Thyroid gland (tissue), 4 donors: ENCODE data around the gene EBF3. TPM values are rescaled to one million over a fixed set of nuclear protein-coding genes. Genes with fewer than 3 reads are reported as not detected.

Experiments
- DNase-seq, 2 donors: peaks; one replicate each; pipeline ENCODE4 v3.0.0-alpha.2; 2019
- H3K27ac ChIP-seq, 3 donors: fragments of 200-600 bp; sonication (generic); 1 replicate in 2 of 3; 2 replicates in 1 of 3; pipeline ENCODE4 v1.5.1; 2016 to 2019; ENCODE audit warnings: mild to moderate bottlenecking in 1 of 3, moderate library complexity in 1 of 3
- H3K27me3 ChIP-seq: fragments of 200-600 bp; sonication (generic); one replicate; pipeline ENCODE4 v1.5.1; 2019
- H3K36me3 ChIP-seq, 2 donors: fragments of 200-600 bp; sonication (generic); one replicate each; pipeline ENCODE4 v1.5.1; 2016 to 2019
- H3K4me1 ChIP-seq, 2 donors: fragments of 200-600 bp; sonication (generic); one replicate each; pipeline ENCODE4 v1.5.1; 2017 to 2019
- H3K4me3 ChIP-seq, 3 donors: fragments of 200-600 bp; sonication (generic); replicated peaks in 1 of 3; 1 replicate in 2 of 3; 2 replicates in 1 of 3; pipeline ENCODE4 v1.5.1; 2016; ENCODE audit warnings: mild to moderate bottlenecking in 1 of 3
- H3K9me3 ChIP-seq: fragments of 200-600 bp; sonication (generic); one replicate; pipeline ENCODE4 v1.5.1; 2017
- CTCF ChIP-seq, 6 experiments: fragments of 200-600 bp in 3 of 6; fragments of 450-650 bp in 3 of 6; sonication (generic) in 3 of 6; IDR thresholded peaks; one replicate each; pipeline ENCODE4 v1.5.1; 2016 to 2019; ENCODE audit warnings: antibody characterized with exemption in 6 of 6, mild to moderate bottlenecking in 2 of 6, inconsistent platforms in 1 of 6, moderate library complexity in 1 of 6
- POLR2A ChIP-seq, 2 donors: fragments of 450-650 bp; IDR thresholded peaks; one replicate each; pipeline ENCODE4 v1.6.1; 2017; ENCODE audit warnings: antibody characterized with exemption in 2 of 2, mild to moderate bottlenecking in 2 of 2, moderate library complexity in 1 of 2
- WGBS, 2 donors: methylation state at CpG; one replicate each; pipeline ENCODE4 v1.1.5; 2017; 5-methylcytosine and 5-hydroxymethylcytosine counted together
- intact Hi-C: fragments of 100-400 bp; cut with DNase I; formaldehyde crosslinking; loops from one replicate; pipeline ENCODE4 v1.15.1; 2023
- total RNA-seq, 4 donors: library from RNA; depleted of rRNA; stranded (reverse); fragments of >200 nt; gene quantifications; one replicate each; pipeline ENCODE4 v1.2.3, GENCODE V29; 2016

The EBF3 gene
- total RNA-seq, 4 donors from 2014 or later = 6.8 to 12.5 (median 8.8) TPM

- no peak for DNase-seq
- Histone ChIP-seq H3K9me3 (no peaks in the 10 kb centered on the region), H3K4me3 (no peak overlapping the region), H3K27ac (no peak overlapping the region), H3K36me3 (no peaks in the 10 kb centered on the region), H3K4me1 (no peaks in the 10 kb centered on the region), H3K27me3 (no peaks in the 10 kb centered on the region)
- TF ChIP-seq CTCF (IDR thresholded peaks at IDR 0.05) (no peak), POLR2A (IDR thresholded peaks at IDR 0.05) (no peak)
- WGBS, 2 donors = 84 to 89% methylated on average over 5 of the region's 5 CpGs
- intact Hi-C loops = no loop called here
These were observed 87.2 kb downstream of the EBF3 start for GRCh38 chr10:129876838-129877237.

- H3K27me3 ChIP-seq = no peaks in the 10 kb centered on the region
- H3K4me1 ChIP-seq = no peaks in the 10 kb centered on the region
- no peak for DNase-seq
- intact Hi-C loops = no loop called here
- H3K4me3 ChIP-seq = no peak overlapping the region
- no peaks in the 10 kb centered on the region for H3K36me3 ChIP-seq
- H3K27ac ChIP-seq = no peak overlapping the region
- TF ChIP-seq CTCF (IDR thresholded peaks at IDR 0.05) (no peak), POLR2A (IDR thresholded peaks at IDR 0.05) (no peak)
- H3K9me3 ChIP-seq = no peaks in the 10 kb centered on the region
- 69 to 82% methylated on average over 11 of the region's 11 CpGs for WGBS, 2 donors
These were observed 87.9 kb downstream of the EBF3 start for GRCh38 chr10:129875993-129876726.

- Histone ChIP-seq H3K4me1 (no peaks in the 10 kb centered on the region), H3K4me3 (no peak overlapping the region), H3K27ac (no peak overlapping the region), H3K27me3 (no peaks in the 10 kb centered on the region), H3K36me3 (no peaks in the 10 kb centered on the region), H3K9me3 (no peaks in the 10 kb centered on the region)
- 91 to 93% methylated on average over 16 of the region's 16 CpGs for WGBS, 2 donors
- no peak for TF ChIP-seq POLR2A (IDR thresholded peaks at IDR 0.05)
- no peak for TF ChIP-seq CTCF (IDR thresholded peaks at IDR 0.05)
- intact Hi-C loops = no loop called here
- DNase-seq = no peak
These were observed 90.7 kb downstream of the EBF3 start for GRCh38 chr10:129873351-129873750.

- Histone ChIP-seq H3K27me3 (no peaks in the 10 kb centered on the region), H3K27ac (no peak overlapping the region), H3K36me3 (no peaks in the 10 kb centered on the region), H3K4me1 (no peaks in the 10 kb centered on the region), H3K9me3 (no peaks in the 10 kb centered on the region), H3K4me3 (no peak overlapping the region)
- WGBS, 2 donors = 84% methylated on average over 8 of the region's 8 CpGs
- intact Hi-C loops = no loop called here
- DNase-seq = no peak
- TF ChIP-seq POLR2A (IDR thresholded peaks at IDR 0.05) = no peak
- no peak for TF ChIP-seq CTCF (IDR thresholded peaks at IDR 0.05)
These were observed 92.1 kb downstream of the EBF3 start for GRCh38 chr10:129871966-129872365.

GRCh38 chr10:129870961-129871621, 93.0 kb downstream of the EBF3 start:
- no peaks in the 10 kb centered on the region for H3K4me1 ChIP-seq
- 41 to 60% methylated on average over 17 of the region's 17 CpGs for WGBS, 2 donors
- DNase-seq = no peak
- H3K36me3 ChIP-seq = no peaks in the 10 kb centered on the region
- H3K27me3 ChIP-seq = no peaks in the 10 kb centered on the region
- H3K9me3 ChIP-seq = no peaks in the 10 kb centered on the region
- no peak overlapping the region for H3K4me3 ChIP-seq
- TF ChIP-seq POLR2A (IDR thresholded peaks at IDR 0.05) (no peak), CTCF (IDR thresholded peaks at IDR 0.05) (no peak)
- intact Hi-C loops = no loop called here
- H3K27ac ChIP-seq = no peak overlapping the region
